GM21360 (cell line): ENCODE data around the gene PARP8.
"Not testable (repeated sequence)": the region's sequence is repeated elsewhere in the genome, so short reads cannot be mapped to it uniquely, and the experiment has no call there.

Experiments
- ATAC-seq: cut with Tn5 transposase; IDR thresholded peaks from one replicate; pipeline ENCODE4 v1.9.1; 2021; ENCODE audit warnings: mild to moderate bottlenecking, moderate library complexity; ENCODE audit not compliant: unreplicated experiment

PARP8 gene

GRCh38 chr5:50666261-50667022 is at the start of gene PARP8:
TSS of gene PARP8 (plus strand) at chr5:50666637. CDS start at chr5:50667096, 459 bp downstream.
- peak; percentile 40 for ATAC-seq

- ATAC-seq, result no peak
Measured at GRCh38 chr5:50623666-50624065, 42.8 kb upstream of the PARP8 start.

GRCh38 chr5:50634866-50635265 is 31.6 kb upstream of the PARP8 start:
- ATAC-seq, result not testable (repeated sequence)

GRCh38 chr5:50637576-50637975 is 28.9 kb upstream of the PARP8 start:
- ATAC-seq, result not testable (repeated sequence)

GRCh38 chr5:50646591-50646990 is 19.8 kb upstream of the PARP8 start:
- no peak for ATAC-seq

- ATAC-seq, result no peak
Measured at GRCh38 chr5:50647726-50648125, 18.7 kb upstream of the PARP8 start.

GRCh38 chr5:50653946-50654345 is 12.5 kb upstream of the PARP8 start:
- ATAC-seq, result peak; percentile 88

GRCh38 chr5:50655067-50655809 is 11.2 kb upstream of the PARP8 start:
- no peak for ATAC-seq

GRCh38 chr5:50655810-50656205 is 10.6 kb upstream of the PARP8 start:
- ATAC-seq, result no peak

- ATAC-seq, result no peak
Measured at GRCh38 chr5:50657044-50657443, 9.4 kb upstream of the PARP8 start.

- no peak for ATAC-seq
Measured at GRCh38 chr5:50658246-50658645, 8.2 kb upstream of the PARP8 start.

GRCh38 chr5:50663636-50664035 is 2.8 kb upstream of the PARP8 start:
- ATAC-seq, result no peak

GRCh38 chr5:50665091-50665490 is 1.3 kb upstream of the PARP8 start:
- no peak for ATAC-seq

GRCh38 chr5:50665761-50666202 is 655 bp upstream of the PARP8 start:
- ATAC-seq, result not testable (repeated sequence)

GRCh38 chr5:50667023-50667652 is 701 bp downstream of the PARP8 start:
- ATAC-seq, result peak; percentile 35

- ATAC-seq, result peak; percentile 87
Measured at GRCh38 chr5:50667653-50668595, 1.5 kb downstream of the PARP8 start.

GRCh38 chr5:50668636-50669035 is 2.2 kb downstream of the PARP8 start:
- not testable (repeated sequence) for ATAC-seq

- ATAC-seq, result no peak
Measured at GRCh38 chr5:50672663-50673062, 6.2 kb downstream of the PARP8 start.

- ATAC-seq, result not testable (repeated sequence)
Measured at GRCh38 chr5:50673444-50673843, 7.0 kb downstream of the PARP8 start.

- ATAC-seq, result no peak
Measured at GRCh38 chr5:50675385-50675784, 8.9 kb downstream of the PARP8 start.
